Vagina (tissue), 2 donors: ENCODE measurements around the gene UHRF2. TPM values are rescaled to one million over a fixed set of nuclear protein-coding genes. Genes with fewer than 3 reads are reported as not detected.

ENCODE experiments used
- DNase-seq, 2 donors: peaks; one replicate each; pipeline ENCODE4 v3.0.0-alpha.2; 2017; ENCODE audit errors: extremely low spot score in 2 of 2
- H3K27ac ChIP-seq: fragments of 200-600 bp; sonication (generic); one replicate; pipeline ENCODE4 v1.5.1; 2019
- H3K27me3 ChIP-seq: fragments of 200-600 bp; sonication (generic); one replicate; pipeline ENCODE4 v1.5.1; 2019
- H3K36me3 ChIP-seq, 2 donors: fragments of 200-600 bp; sonication (generic); one replicate each; pipeline ENCODE4 v1.5.1; 2017 to 2019
- H3K4me1 ChIP-seq: fragments of 200-600 bp; sonication (generic); one replicate; pipeline ENCODE4 v1.5.1; 2019
- H3K4me3 ChIP-seq, 2 donors: fragments of 200-600 bp; sonication (generic); 1 replicate in 1 of 2; 2 replicates in 1 of 2; pipeline ENCODE4 v1.5.1; 2016 to 2019
- H3K9me3 ChIP-seq: fragments of 200-600 bp; sonication (generic); one replicate; pipeline ENCODE4 v1.5.1; 2019
- CTCF ChIP-seq, 3 experiments: fragments of 450-650 bp in 2 of 3; fragments of 200-600 bp in 1 of 3; sonication (generic) in 1 of 3; IDR thresholded peaks; one replicate each; pipeline ENCODE4 v1.5.1; 2017 to 2019; ENCODE audit warnings: antibody characterized with exemption in 3 of 3, mild to moderate bottlenecking in 2 of 3, moderate library complexity in 2 of 3
- POLR2A ChIP-seq, 2 donors: fragments of 450-650 bp; IDR thresholded peaks; one replicate each; pipeline ENCODE4 v1.6.1; 2017; ENCODE audit warnings: antibody characterized with exemption in 2 of 2, mild to moderate bottlenecking in 2 of 2, moderate library complexity in 2 of 2
- POLR2AphosphoS5 ChIP-seq, 2 donors: sonication (generic); formaldehyde crosslinking; IDR thresholded peaks; one replicate each; pipeline ENCODE4 v1.9.0; 2017; ENCODE audit warnings: antibody characterized with exemption in 2 of 2, mild to moderate bottlenecking in 2 of 2, low read depth in 1 of 2; ENCODE audit not compliant: insufficient read depth in 1 of 2
- intact Hi-C: fragments of 100-400 bp; cut with DNase I; formaldehyde crosslinking; loops from one replicate; pipeline ENCODE4 v1.15.1; 2023
- total RNA-seq: library from RNA; depleted of rRNA; stranded (reverse); fragments of >200 nt; gene quantifications from one replicate; pipeline ENCODE4 v1.2.3, GENCODE V29; 2016

The UHRF2 gene
- total RNA-seq, 1 donor from 2014 or later: 70.0 TPM

- no peak for TF ChIP-seq CTCF (IDR thresholded peaks at IDR 0.05)
- TF ChIP-seq POLR2A (IDR thresholded peaks at IDR 0.05): no peak
- TF ChIP-seq POLR2AphosphoS5 (IDR thresholded peaks at IDR 0.05; ENCODE audit: insufficient read depth in 1 of 2, low read depth in 1 of 2): no peak
These were observed 5.2 kb upstream of the UHRF2 start for GRCh38 chr9:6407778-6408177.

GRCh38 chr9:6408320-6408719, 4.7 kb upstream of the UHRF2 start:
- Histone ChIP-seq H3K4me3 (no peak overlapping the region), H3K27ac (no peak overlapping the region), H3K4me1 (no peaks in the 10 kb centered on the region), H3K9me3 (no peaks in the 10 kb centered on the region), H3K36me3 (no peaks in the 10 kb centered on the region), H3K27me3 (no peaks in the 10 kb centered on the region)
- no peak for TF ChIP-seq POLR2AphosphoS5 (IDR thresholded peaks at IDR 0.05; ENCODE audit: insufficient read depth in 1 of 2, low read depth in 1 of 2)
- no peak for TF ChIP-seq POLR2A (IDR thresholded peaks at IDR 0.05)
- no peak for TF ChIP-seq CTCF (IDR thresholded peaks at IDR 0.05)
- intact Hi-C loops: no loop called here
- no peak for DNase-seq

More at GRCh38 chr9:6407778-6408177, 5.2 kb upstream of the UHRF2 start:
- Histone ChIP-seq H3K27me3 (no peaks in the 10 kb centered on the region), H3K27ac (no peak overlapping the region), H3K4me1 (no peaks in the 10 kb centered on the region), H3K4me3 (no peak overlapping the region), H3K9me3 (no peaks in the 10 kb centered on the region), H3K36me3 (no peaks in the 10 kb centered on the region)
- no peak for DNase-seq
- intact Hi-C loops: no loop called here

GRCh38 chr9:6409811-6410210, 3.2 kb upstream of the UHRF2 start:
- H3K4me1 ChIP-seq: peaks cover 4% of the 10 kb centered on the region
- H3K27me3 ChIP-seq: no peaks in the 10 kb centered on the region
- H3K36me3 ChIP-seq: no peaks in the 10 kb centered on the region
- no peak overlapping the region for H3K4me3 ChIP-seq
- H3K9me3 ChIP-seq: no peaks in the 10 kb centered on the region
- TF ChIP-seq POLR2A (IDR thresholded peaks at IDR 0.05) (no peak), POLR2AphosphoS5 (IDR thresholded peaks at IDR 0.05; ENCODE audit: insufficient read depth in 1 of 2, low read depth in 1 of 2) (no peak), CTCF (IDR thresholded peaks at IDR 0.05) (no peak)
- intact Hi-C loops: loop anchor here (5.0 kb wide), 1 partner anchor 347 kb away; the partner anchor contains the start of gene KDM4C
- DNase-seq: no peak
- no peak overlapping the region for H3K27ac ChIP-seq

- Histone ChIP-seq H3K9me3 (no peaks in the 10 kb centered on the region), H3K27ac (no peak overlapping the region), H3K27me3 (no peaks in the 10 kb centered on the region), H3K4me3 (no peak overlapping the region), H3K36me3 (no peaks in the 10 kb centered on the region), H3K4me1 (peaks cover 13% of the 10 kb centered on the region)
- no peak for DNase-seq
- intact Hi-C loops: loop anchor here (5.0 kb wide), 1 partner anchor 347 kb away; the partner anchor contains the start of gene KDM4C
- TF ChIP-seq POLR2AphosphoS5 (IDR thresholded peaks at IDR 0.05; ENCODE audit: insufficient read depth in 1 of 2, low read depth in 1 of 2): no peak
- TF ChIP-seq POLR2A (IDR thresholded peaks at IDR 0.05): no peak
- TF ChIP-seq CTCF (IDR thresholded peaks at IDR 0.05): no peak
These were observed 2.4 kb upstream of the UHRF2 start for GRCh38 chr9:6410633-6411032.

- TF ChIP-seq CTCF (IDR thresholded peaks at IDR 0.05) (no peak), POLR2AphosphoS5 (IDR thresholded peaks at IDR 0.05; ENCODE audit: insufficient read depth in 1 of 2, low read depth in 1 of 2) (peak in 1 of 2 donors; percentile 22), POLR2A (IDR thresholded peaks at IDR 0.05) (no peak)
- Histone ChIP-seq H3K9me3 (no peaks in the 10 kb centered on the region), H3K27me3 (no peaks in the 10 kb centered on the region), H3K4me3 (peak overlapping the region; percentile 83 to 88), H3K4me1 (peaks cover 27% of the 10 kb centered on the region), H3K36me3 (no peaks in the 10 kb centered on the region), H3K27ac (peak overlapping the region; percentile 92)
- intact Hi-C loops: loop anchor here (5.0 kb wide), 1 partner anchor 344 kb away; the partner anchor contains the start of gene KDM4C
- no peak for DNase-seq
These were observed 607 bp downstream of the UHRF2 start for GRCh38 chr9:6413365-6414246.
